ENCODE measurements around the gene PFKFB3.

The PFKFB3 gene

DNA sequence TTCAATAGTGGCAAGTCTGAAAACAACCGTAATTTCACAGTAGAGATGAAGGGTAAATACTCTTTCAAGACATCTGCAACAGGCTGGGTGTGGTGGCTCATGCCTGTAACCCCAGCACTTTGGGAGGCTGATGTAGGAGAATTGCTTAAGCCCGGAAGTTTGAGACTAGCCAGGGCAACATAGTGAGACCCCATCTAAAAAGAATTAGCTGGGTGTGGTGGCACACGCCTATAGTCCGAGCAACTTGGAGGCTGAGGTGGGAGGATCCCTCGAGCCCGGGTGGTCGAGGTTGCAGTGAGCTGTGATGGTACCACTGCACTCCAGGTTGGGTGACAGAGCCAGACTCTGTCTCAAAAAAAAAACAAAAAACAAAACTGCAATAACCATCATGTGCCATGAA, 71.8 kb downstream of the PFKFB3 start:
- H3K4me3 ChIP-seq (replicated peaks; ENCODE audit: low read depth, low read length) = no peak overlapping the region
- DNase-seq (ENCODE audit: extremely low read depth, low read depth) = no peak
- TF ChIP-seq, protein P1, sequence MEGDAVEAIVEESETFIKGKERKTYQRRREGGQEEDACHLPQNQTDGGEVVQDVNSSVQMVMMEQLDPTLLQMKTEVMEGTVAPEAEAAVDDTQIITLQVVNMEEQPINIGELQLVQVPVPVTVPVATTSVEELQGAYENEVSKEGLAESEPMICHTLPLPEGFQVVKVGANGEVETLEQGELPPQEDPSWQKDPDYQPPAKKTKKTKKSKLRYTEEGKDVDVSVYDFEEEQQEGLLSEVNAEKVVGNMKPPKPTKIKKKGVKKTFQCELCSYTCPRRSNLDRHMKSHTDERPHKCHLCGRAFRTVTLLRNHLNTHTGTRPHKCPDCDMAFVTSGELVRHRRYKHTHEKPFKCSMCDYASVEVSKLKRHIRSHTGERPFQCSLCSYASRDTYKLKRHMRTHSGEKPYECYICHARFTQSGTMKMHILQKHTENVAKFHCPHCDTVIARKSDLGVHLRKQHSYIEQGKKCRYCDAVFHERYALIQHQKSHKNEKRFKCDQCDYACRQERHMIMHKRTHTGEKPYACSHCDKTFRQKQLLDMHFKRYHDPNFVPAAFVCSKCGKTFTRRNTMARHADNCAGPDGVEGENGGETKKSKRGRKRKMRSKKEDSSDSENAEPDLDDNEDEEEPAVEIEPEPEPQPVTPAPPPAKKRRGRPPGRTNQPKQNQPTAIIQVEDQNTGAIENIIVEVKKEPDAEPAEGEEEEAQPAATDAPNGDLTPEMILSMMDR (IDR thresholded peaks at IDR 0.05; ENCODE audit: low read depth, low read length, missing control alignments) = no peak

DNA sequence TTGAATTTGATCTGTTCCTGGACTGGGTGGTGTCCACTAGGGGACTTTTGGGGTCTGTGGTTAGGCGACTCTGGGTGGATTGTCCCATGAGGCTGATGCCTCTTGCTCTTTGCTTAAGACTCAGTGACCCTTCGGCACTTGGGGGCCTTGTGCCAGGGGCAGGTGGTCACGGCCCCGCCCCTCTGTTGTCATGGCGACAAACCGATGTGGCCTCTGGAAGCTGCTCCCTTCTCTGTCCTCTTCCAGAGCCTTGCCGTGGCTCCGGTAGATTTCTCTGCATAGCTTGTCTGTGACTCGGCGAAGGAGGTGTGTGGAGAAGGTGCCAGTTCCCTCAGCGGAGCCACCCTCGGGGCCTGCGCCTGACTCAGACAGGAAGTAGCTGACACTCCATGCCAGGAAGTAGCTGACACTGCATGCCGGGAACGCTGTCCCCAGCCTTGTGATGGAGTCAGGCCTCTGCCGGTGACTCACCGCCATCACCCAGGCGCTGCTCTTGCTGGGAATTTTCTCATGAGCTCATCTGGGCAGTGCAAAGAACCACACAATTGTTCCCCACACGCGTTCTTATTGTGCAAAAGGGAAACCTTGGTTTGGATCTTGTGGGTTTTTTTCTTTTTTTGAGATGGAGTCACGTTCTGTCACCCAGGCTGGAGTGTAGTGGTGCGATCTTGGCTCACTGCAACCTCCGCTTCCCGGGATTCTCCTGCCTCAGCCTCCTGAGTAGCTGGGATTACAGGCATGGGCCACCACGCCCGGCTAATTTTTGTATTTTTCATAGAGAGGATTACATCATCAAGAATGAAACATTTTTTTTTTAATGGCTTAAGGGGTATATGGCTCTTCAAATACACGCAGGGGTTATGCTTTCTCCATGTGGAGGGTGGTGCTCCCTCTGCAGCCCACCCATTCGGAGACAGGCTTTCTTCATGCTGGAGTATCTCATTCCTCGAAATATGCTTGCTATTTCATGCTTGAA, 72.6 kb downstream of the PFKFB3 start:
- 0 out of 2 replicates have a peak overlapping the region, but pooled peaks have one; percentile 1 for H3K4me3 ChIP-seq (replicated peaks; ENCODE audit: low read depth, low read length)
- TF ChIP-seq, protein P1 (IDR thresholded peaks at IDR 0.05; ENCODE audit: low read depth, low read length, missing control alignments) = no peak
- peak; percentile 95 for DNase-seq (ENCODE audit: extremely low read depth, low read depth)

DNA sequence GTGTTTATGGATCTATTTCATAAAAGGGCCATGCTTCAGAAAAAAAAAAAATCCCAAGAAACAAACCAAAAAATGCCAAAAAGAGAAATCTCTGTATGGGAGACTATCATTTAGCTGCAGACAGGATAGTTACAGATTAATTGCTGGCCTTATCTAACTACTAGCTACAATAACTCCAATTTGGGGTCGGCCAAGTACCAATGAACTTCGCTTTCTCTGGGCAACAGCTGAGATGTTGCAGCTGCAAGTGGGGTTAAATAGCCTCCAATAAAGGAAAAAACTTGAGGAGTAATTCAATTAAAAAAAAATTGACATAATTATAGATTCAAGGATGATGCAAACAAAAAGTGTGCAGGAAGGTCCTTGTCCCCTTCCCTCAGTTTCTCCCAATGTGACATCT, 73.6 kb downstream of the PFKFB3 start:
- no peak for DNase-seq (ENCODE audit: extremely low read depth, low read depth)
- H3K4me3 ChIP-seq (replicated peaks; ENCODE audit: low read depth, low read length) = no peak overlapping the region
- TF ChIP-seq, protein P1 (IDR thresholded peaks at IDR 0.05; ENCODE audit: low read depth, low read length, missing control alignments) = no peak

DNA sequence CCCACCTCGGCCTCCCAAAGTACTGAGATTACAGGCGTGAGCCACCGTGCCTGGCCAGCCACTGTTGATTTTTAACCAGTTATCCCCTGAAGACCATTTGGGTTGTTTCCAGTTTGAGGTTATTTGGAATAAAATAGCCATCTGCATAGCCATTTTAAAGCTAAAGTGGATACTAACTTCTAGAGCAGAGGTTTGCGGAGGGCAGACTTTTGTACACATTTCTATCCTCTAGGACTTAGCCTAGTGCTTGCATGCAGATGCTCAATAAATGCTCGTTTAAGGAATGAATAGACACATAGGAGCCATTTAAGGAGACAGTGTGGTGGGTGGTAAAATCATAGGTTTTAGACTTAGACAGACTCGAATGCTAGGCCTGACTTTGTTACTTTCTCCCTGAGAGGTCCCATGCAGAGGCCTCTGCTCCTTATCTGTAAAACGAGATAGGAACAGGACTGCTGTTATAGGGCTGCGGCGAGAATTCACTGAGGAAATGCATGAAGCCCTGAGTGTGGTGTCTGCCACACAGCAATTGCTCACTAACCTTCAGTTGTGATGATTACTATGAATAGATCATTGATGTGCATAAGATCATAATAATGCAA, 75.9 kb downstream of the PFKFB3 start:
- no peak for DNase-seq (ENCODE audit: extremely low read depth, low read depth)
- no peak overlapping the region for H3K4me3 ChIP-seq (replicated peaks; ENCODE audit: low read depth, low read length)
- TF ChIP-seq, protein P1 (IDR thresholded peaks at IDR 0.05; ENCODE audit: low read depth, low read length, missing control alignments) = no peak

DNA sequence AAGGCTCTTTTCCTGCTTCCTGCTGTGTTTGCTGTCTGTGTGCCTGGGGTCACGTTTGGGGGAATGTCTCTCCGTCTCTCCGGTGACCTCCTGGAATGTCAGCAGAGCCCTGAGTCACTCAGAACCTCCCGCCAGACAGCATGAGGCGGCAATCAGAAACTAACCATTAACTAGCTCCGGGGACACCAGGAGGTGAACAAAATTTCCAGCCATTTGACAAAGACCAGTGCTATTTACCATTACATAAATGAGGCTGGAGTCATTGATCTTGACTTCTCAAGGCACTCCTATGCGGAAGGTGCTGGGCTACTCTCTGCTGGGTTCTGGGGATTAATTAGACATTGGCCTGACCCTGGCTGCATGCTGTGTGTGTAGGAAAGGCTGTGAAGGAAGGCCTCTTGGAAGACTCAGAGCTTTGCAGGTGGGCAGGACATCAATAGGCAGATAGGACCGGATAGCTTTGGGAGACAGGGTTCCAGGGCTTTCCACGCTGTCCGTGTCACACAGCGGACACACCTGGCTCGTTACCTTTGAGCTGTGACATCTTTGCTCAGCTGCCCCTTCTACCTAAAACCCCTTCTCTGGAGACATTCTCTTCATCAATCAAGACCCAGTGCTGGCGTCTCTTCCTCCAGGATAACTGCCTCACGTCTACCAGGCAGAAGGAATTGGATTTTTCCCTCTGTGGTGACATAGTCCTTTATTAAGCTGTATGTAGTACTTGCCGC, 77.0 kb downstream of the PFKFB3 start:
- TF ChIP-seq, protein P1 (IDR thresholded peaks at IDR 0.05; ENCODE audit: low read depth, low read length, missing control alignments) = no peak
- H3K4me3 ChIP-seq (replicated peaks; ENCODE audit: low read depth, low read length) = no peak overlapping the region
- DNase-seq (ENCODE audit: extremely low read depth, low read depth) = no peak

DNA sequence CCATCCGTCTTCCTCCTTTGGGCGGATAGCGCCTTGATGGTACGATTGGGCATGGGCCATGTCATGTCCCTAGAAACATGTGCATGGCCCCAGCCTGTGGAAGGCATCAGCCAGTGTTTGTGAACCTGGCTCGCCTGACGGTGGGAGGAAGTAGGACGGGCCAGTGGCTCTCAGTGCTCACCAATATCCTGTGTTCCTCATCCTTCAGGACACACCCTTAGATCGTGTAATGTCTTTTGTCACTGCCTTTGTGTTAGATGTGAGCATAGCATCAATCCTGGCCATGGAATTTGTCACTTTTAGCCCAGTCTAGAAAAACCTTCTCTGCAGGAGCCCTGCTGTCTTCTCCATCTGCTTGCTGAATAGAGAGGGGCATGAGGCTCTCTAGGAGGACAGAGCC, 77.6 kb downstream of the PFKFB3 start:
- H3K4me3 ChIP-seq (replicated peaks; ENCODE audit: low read depth, low read length) = no peak overlapping the region
- DNase-seq (ENCODE audit: extremely low read depth, low read depth) = no peak
- TF ChIP-seq, protein P1 (IDR thresholded peaks at IDR 0.05; ENCODE audit: low read depth, low read length, missing control alignments) = no peak

Measured in HFF-Myc (cell line).